BE2C (cell line): ENCODE measurements around the gene DENND5B.

Experiments
- DNase-seq: peaks from one replicate; pipeline ENCODE4 v3.0.0-alpha.2; 2020
- H3K27me3 ChIP-seq: fragments of 250-450 bp; sonication (Bioruptor Pico); 2 replicates; pipeline ENCODE4 v1.5.1; 2020; ENCODE audit warnings: mild to moderate bottlenecking
- H3K36me3 ChIP-seq: fragments of 250-450 bp; sonication (Bioruptor Pico); 2 replicates; pipeline ENCODE4 v1.5.1; 2020; ENCODE audit warnings: mild to moderate bottlenecking
- H3K4me1 ChIP-seq: fragments of 250-450 bp; sonication (Bioruptor Pico); 2 replicates; pipeline ENCODE4 v1.5.1; 2020
- H3K4me3 ChIP-seq: 2 replicates; pipeline ENCODE4 v1.5.1; 2011; ENCODE audit warnings: low read depth, low read length
- H3K9me3 ChIP-seq: fragments of 250-450 bp; sonication (Bioruptor Pico); 2 replicates; pipeline ENCODE4 v1.5.1; 2020
- CTCF ChIP-seq: IDR thresholded peaks from 2 replicates; pipeline ENCODE4 v1.5.1; 2012; ENCODE audit warnings: mild to moderate bottlenecking, low read depth, low read length

DENND5B gene

GRCh38 chr12:31482816-31483215 lies 108.1 kb downstream of the DENND5B start:
- H3K9me3 ChIP-seq = no peaks in the 10 kb centered on the region; the same call in 1 of the 2 replicates

DNA sequence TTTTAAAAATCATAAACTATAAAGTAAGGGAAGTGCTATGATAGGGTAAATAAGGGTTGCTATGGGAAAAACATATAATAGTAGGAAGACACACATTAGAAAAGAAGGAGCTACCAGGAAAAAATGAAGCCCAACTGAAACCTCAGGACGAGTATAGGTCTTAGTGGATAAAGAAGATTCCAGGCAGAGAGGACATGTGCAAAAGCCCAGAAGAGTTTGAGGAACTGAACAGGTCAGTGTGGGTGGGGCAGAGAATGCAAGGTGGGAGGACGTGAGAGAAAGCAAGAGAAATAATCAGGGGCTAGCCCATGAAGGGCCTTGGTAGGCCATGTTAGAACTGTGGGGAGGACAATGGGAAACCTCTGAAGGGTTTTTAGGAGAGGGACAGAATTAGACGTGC lies 109.5 kb downstream of the DENND5B start:
- no peak for TF ChIP-seq CTCF
- no peaks in the 10 kb centered on the region; the same call in 1 of the 2 replicates for H3K9me3 ChIP-seq
- DNase-seq = no peak
- H3K4me1 ChIP-seq = no peaks in the 10 kb centered on the region
- no peaks in the 10 kb centered on the region for H3K27me3 ChIP-seq
- peaks cover 5% of the 10 kb centered on the region; the same call in 1 of the 2 replicates for H3K36me3 ChIP-seq
- H3K4me3 ChIP-seq = no peak overlapping the region

More at GRCh38 chr12:31482816-31483215, 108.1 kb downstream of the DENND5B start:
- H3K4me1 ChIP-seq = no peaks in the 10 kb centered on the region
- no peak for DNase-seq
- H3K27me3 ChIP-seq = no peaks in the 10 kb centered on the region
- H3K36me3 ChIP-seq = peaks cover 5% of the 10 kb centered on the region; the same call in 1 of the 2 replicates
- no peak overlapping the region for H3K4me3 ChIP-seq
- TF ChIP-seq CTCF = no peak

- no peak for TF ChIP-seq CTCF
- Histone ChIP-seq H3K9me3 (no peaks in the 10 kb centered on the region; the same call in 1 of the 2 replicates), H3K4me3 (no peak overlapping the region), H3K36me3 (peaks cover 5% of the 10 kb centered on the region; the same call in 1 of the 2 replicates), H3K4me1 (no peaks in the 10 kb centered on the region; the same call in 1 of the 2 replicates), H3K27me3 (no peaks in the 10 kb centered on the region)
- no peak for DNase-seq
Measured at GRCh38 chr12:31479516-31480210, 111.3 kb downstream of the DENND5B start.

GRCh38 chr12:31478898-31479297 lies 112.0 kb downstream of the DENND5B start:
- no peak for DNase-seq
- peaks cover 5% of the 10 kb centered on the region; the same call in 1 of the 2 replicates for H3K36me3 ChIP-seq
- no peak overlapping the region for H3K4me3 ChIP-seq
- TF ChIP-seq CTCF = no peak
- H3K4me1 ChIP-seq = no peaks in the 10 kb centered on the region; the same call in 1 of the 2 replicates
- no peaks in the 10 kb centered on the region for H3K9me3 ChIP-seq
- no peaks in the 10 kb centered on the region for H3K27me3 ChIP-seq

DNA sequence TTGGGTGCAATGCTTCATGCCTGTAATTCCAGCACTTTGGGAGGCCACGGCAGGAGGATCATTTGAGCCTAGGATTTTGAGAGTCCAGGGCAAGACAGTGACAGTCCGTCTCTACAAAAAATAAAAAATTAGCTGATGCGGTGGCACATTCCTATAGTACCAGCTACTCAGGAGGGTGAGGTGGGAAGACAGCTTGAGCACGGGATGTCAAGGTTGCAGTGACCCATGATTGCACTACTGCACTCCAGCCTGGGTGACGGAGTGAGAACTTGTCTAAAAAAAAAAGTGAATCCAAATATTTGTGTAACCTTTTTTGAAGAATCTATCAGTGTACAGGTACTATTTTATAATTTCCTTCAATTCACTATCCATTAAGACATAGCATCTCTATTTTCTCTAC lies 112.5 kb downstream of the DENND5B start:
- no peaks in the 10 kb centered on the region for H3K9me3 ChIP-seq
- H3K27me3 ChIP-seq = no peaks in the 10 kb centered on the region
- DNase-seq = no peak
- no peak overlapping the region for H3K4me3 ChIP-seq
- peaks cover 5% of the 10 kb centered on the region; the same call in 1 of the 2 replicates for H3K36me3 ChIP-seq
- H3K4me1 ChIP-seq = no peaks in the 10 kb centered on the region; the same call in 1 of the 2 replicates
- no peak for TF ChIP-seq CTCF

- TF ChIP-seq CTCF = no peak
Measured at GRCh38 chr12:31477687-31478086, 113.2 kb downstream of the DENND5B start.

More at GRCh38 chr12:31477687-31478086, 113.2 kb downstream of the DENND5B start:
- H3K36me3 ChIP-seq = peaks cover 5% of the 10 kb centered on the region; the same call in 1 of the 2 replicates
- H3K27me3 ChIP-seq = no peaks in the 10 kb centered on the region
- no peak overlapping the region for H3K4me3 ChIP-seq
- no peak for DNase-seq
- no peaks in the 10 kb centered on the region for H3K9me3 ChIP-seq
- H3K4me1 ChIP-seq = no peaks in the 10 kb centered on the region; the same call in 1 of the 2 replicates
